HCT116 (cell line): Measurements from ENCODE around the gene PTCD1. TPM values are rescaled to one million over a fixed set of nuclear protein-coding genes. Genes with fewer than 3 reads are reported as not detected.

Source experiments
- ATAC-seq: fragments of 200-7000 bp; cut with Tn5 transposase; 2 replicates; pipeline ENCODE4 v1.9.1; 2020; ENCODE audit warnings: mild to moderate bottlenecking, moderate library complexity
- Bru-seq: library from RNA; stranded (reverse); fragments of 400-500 nt; gene quantifications from one replicate; lab custom pipeline; 2021; lab: Mats Ljungman, UMichigan
- BruChase-seq, 2 experiments: library from RNA; stranded (reverse); fragments of 400-500 nt; gene quantifications; one replicate each; lab custom pipeline; 2021; lab: Mats Ljungman, UMichigan
- BruUV-seq: library from RNA; stranded (reverse); fragments of 400-500 nt; replicated peaks from 2 replicates; lab custom pipeline; 2021; lab: Mats Ljungman, UMichigan
- CTCF ChIA-PET: fragments of 300-600 bp; sonication (Branson Sonifier 250); formaldehyde crosslinking; loops from one replicate; lab custom pipeline; 2021; ENCODE audit warnings: antibody characterized with exemption; lab: Charles Lee
- POLR2A ChIA-PET: fragments of 300-600, 350-600 bp; sonication (Branson Sonifier 250); formaldehyde crosslinking; loops from one replicate; lab custom pipeline; 2021; ENCODE audit warnings: antibody characterized with exemption; lab: Charles Lee
- RAD21 ChIA-PET, 2 experiments: fragments of 300-600 bp; sonication (Branson Sonifier 250); formaldehyde crosslinking; loops; one replicate each; lab custom pipeline; 2023; ENCODE audit warnings: low total read pairs in 2 of 2; ENCODE audit not compliant: uncharacterized antibody in 2 of 2, unreplicated experiment in 2 of 2, low non-redundant PET in 1 of 2; lab: Charles Lee
- DNase-seq: peaks from one replicate; pipeline ENCODE4 v3.0.0-alpha.2; 2010; ENCODE audit warnings: low read depth, low spot score
- H2AFZ ChIP-seq: fragments of 200-600 bp; shearing (Covaris generic), sonication (generic); 2 replicates; pipeline ENCODE4 v1.6.1; 2017; ENCODE audit warnings: low read depth, mixed run types, mixed read lengths, antibody characterized with exemption, low read length; ENCODE audit not compliant: poor library complexity, severe bottlenecking
- H3K27ac ChIP-seq: 2 replicates; pipeline ENCODE4 v1.5.1; 2012; ENCODE audit warnings: low read depth, low read length
- H3K27me3 ChIP-seq: fragments of 200-600 bp; sonication (generic); 2 replicates; pipeline ENCODE4 v1.6.1; 2016; ENCODE audit warnings: mixed run types, low read length, mixed read lengths; ENCODE audit not compliant: insufficient read depth
- H3K36me3 ChIP-seq, 2 experiments: fragments of 200-500 bp in 1 of 2; fragments of 200-600 bp in 1 of 2; sonication (Bioruptor generic) in 1 of 2; sonication (generic) in 1 of 2; 2 replicates each; pipeline versions ENCODE4 v1.5.1 to v1.6.1; 2014 to 2016; ENCODE audit warnings: low read length in 2 of 2, inconsistent platforms in 1 of 2, mixed read lengths in 1 of 2, mixed run types in 1 of 2; ENCODE audit not compliant: insufficient read depth in 2 of 2, control insufficient read depth in 1 of 2
- H3K4me1 ChIP-seq, 2 experiments: fragments of 200-600 bp in 1 of 2; sonication (generic) in 1 of 2; 2 replicates each; pipeline versions ENCODE4 v1.5.1 to v1.6.1; 2012 to 2017; ENCODE audit warnings: low read length in 2 of 2, inconsistent platforms in 1 of 2, mild to moderate bottlenecking in 1 of 2, mixed read lengths in 1 of 2, mixed run types in 1 of 2, moderate library complexity in 1 of 2; ENCODE audit not compliant: insufficient read depth in 2 of 2, control insufficient read depth in 1 of 2
- H3K4me2 ChIP-seq: fragments of 200-600 bp; sonication (generic); 2 replicates; pipeline ENCODE4 v1.6.1; 2017; ENCODE audit warnings: mixed run types, low read length, mixed read lengths
- H3K4me3 ChIP-seq, 2 experiments: fragments of 200-600 bp in 1 of 2; sonication (generic) in 1 of 2; replicated peaks in 1 of 2; 2 replicates each; pipeline ENCODE4 v1.5.1; 2011 to 2016; ENCODE audit warnings: low read length in 2 of 2, control low read depth in 1 of 2, low read depth in 1 of 2, mild to moderate bottlenecking in 1 of 2, mixed read lengths in 1 of 2, mixed run types in 1 of 2
- H3K79me2 ChIP-seq: fragments of 200-600 bp; sonication (generic); 2 replicates; pipeline ENCODE4 v1.6.1; 2017; ENCODE audit warnings: mild to moderate bottlenecking, mixed run types, low read length, moderate library complexity, mixed read lengths; ENCODE audit not compliant: insufficient read depth
- H3K9ac ChIP-seq: fragments of 200-600 bp; sonication (generic); 2 replicates; pipeline ENCODE4 v1.6.1; 2016; ENCODE audit warnings: low read length, mixed read lengths
- H3K9me2 ChIP-seq: fragments of 200-600 bp; sonication (generic), shearing (Covaris generic); 2 replicates; pipeline ENCODE4 v1.6.1; 2017; ENCODE audit warnings: mixed run types, mild to moderate bottlenecking, moderate library complexity; ENCODE audit not compliant: insufficient read depth
- H3K9me3 ChIP-seq, 2 experiments: fragments of 200-500 bp in 1 of 2; fragments of 200-600 bp in 1 of 2; sonication (Bioruptor generic) in 1 of 2; sonication (generic) in 1 of 2; 2 replicates each; pipeline ENCODE4 v1.6.1; 2014 to 2017; ENCODE audit warnings: low read length in 2 of 2, mixed read lengths in 2 of 2, inconsistent platforms in 1 of 2, low read depth in 1 of 2, mild to moderate bottlenecking in 1 of 2, mixed run types in 1 of 2, moderate library complexity in 1 of 2; ENCODE audit not compliant: control insufficient read depth in 1 of 2, insufficient read depth in 1 of 2
- H4K20me1 ChIP-seq: fragments of 200-600 bp; sonication (generic), shearing (Covaris generic); 2 replicates; pipeline ENCODE4 v1.6.1; 2017; ENCODE audit warnings: mixed run types, mild to moderate bottlenecking, moderate library complexity; ENCODE audit not compliant: insufficient read depth
- CEBPB ChIP-seq: IDR thresholded peaks from 2 replicates; pipeline ENCODE4 v1.6.1; 2012; ENCODE audit warnings: low read depth
- EZH2phosphoT487 ChIP-seq: fragments of 200-600 bp; IDR thresholded peaks from 2 replicates; pipeline ENCODE4 v1.6.1; 2018; ENCODE audit warnings: antibody characterized with exemption, borderline replicate concordance
- FOSL1 ChIP-seq: IDR thresholded peaks from 2 replicates; pipeline ENCODE4 v1.6.1; 2012; ENCODE audit warnings: low read depth
- POLR2A ChIP-seq: IDR thresholded peaks from 2 replicates; pipeline ENCODE4 v1.7.0; 2011; ENCODE audit warnings: borderline replicate concordance; ENCODE audit not compliant: insufficient read depth, insufficient read length; ENCODE audit errors: extremely low read depth
- POLR2AphosphoS5 ChIP-seq: IDR thresholded peaks from 2 replicates; pipeline ENCODE4 v1.6.1; 2011; ENCODE audit warnings: mild to moderate bottlenecking, low read depth, low read length, moderate library complexity
- RAD21 ChIP-seq: IDR thresholded peaks from 2 replicates; pipeline ENCODE4 v1.6.1; 2012; ENCODE audit warnings: low read depth, mild to moderate bottlenecking
- SIN3A ChIP-seq: IDR thresholded peaks from 2 replicates; pipeline ENCODE4 v1.6.1; 2012; ENCODE audit warnings: low read depth
- SP1 ChIP-seq: IDR thresholded peaks from 2 replicates; pipeline ENCODE4 v1.6.1; 2012; ENCODE audit warnings: low read depth
- SRF ChIP-seq: IDR thresholded peaks from 2 replicates; pipeline ENCODE4 v1.6.1; 2012; ENCODE audit warnings: low read depth
- TCF7L2 ChIP-seq: IDR thresholded peaks from 2 replicates; pipeline ENCODE4 v1.7.0; 2011; ENCODE audit warnings: borderline replicate concordance, inconsistent platforms; ENCODE audit not compliant: insufficient read depth, insufficient read length; ENCODE audit errors: extremely low read depth
- YY1 ChIP-seq: IDR thresholded peaks from 2 replicates; pipeline ENCODE4 v1.6.1; 2011; ENCODE audit warnings: low read length, low read depth, moderate library complexity, mild to moderate bottlenecking; ENCODE audit not compliant: insufficient replicate concordance; ENCODE audit errors: extremely low read depth
- ZFX ChIP-seq: fragments of 450-650 bp; IDR thresholded peaks from 2 replicates; pipeline ENCODE4 v1.6.1; 2017
- intact Hi-C: fragments of 100-400 bp; cut with micrococcal nuclease; formaldehyde crosslinking; loops from 2 replicates; pipeline ENCODE4 v1.10.0; 2022
- long read RNA-seq: library from polyadenylated mRNA; unstranded; transcript quantifications from one replicate; pipeline ENCODE4 v2.0.0, GENCODE V29; 2021; ENCODE audit not compliant: unreplicated experiment
- polyA plus RNA-seq: library from polyadenylated mRNA; unstranded; fragments of >200 nt; gene quantifications from 2 replicates; pipeline ENCODE4 v1.2.1, GENCODE V29; 2012; ENCODE audit warnings: missing spikeins
- total RNA-seq: library from RNA; stranded (reverse); gene quantifications from one replicate; pipeline ENCODE4 v1.2.1, GENCODE V29; 2021; ENCODE audit not compliant: unreplicated experiment
- TF ChIP-seq, protein P1 (sequence below): IDR thresholded peaks from 2 replicates; pipeline ENCODE4 v1.6.1; 2011; ENCODE audit warnings: mild to moderate bottlenecking, low read length, moderate library complexity; ENCODE audit not compliant: insufficient replicate concordance; ENCODE audit errors: extremely low read depth
- TF ChIP-seq, protein P2 (sequence below): IDR thresholded peaks from 2 replicates; pipeline ENCODE4 v1.6.1; 2012; ENCODE audit warnings: low read depth
- TF ChIP-seq, protein P3 (sequence below): IDR thresholded peaks from 2 replicates; pipeline ENCODE4 v1.6.1; 2012

Gene PTCD1, protein sequence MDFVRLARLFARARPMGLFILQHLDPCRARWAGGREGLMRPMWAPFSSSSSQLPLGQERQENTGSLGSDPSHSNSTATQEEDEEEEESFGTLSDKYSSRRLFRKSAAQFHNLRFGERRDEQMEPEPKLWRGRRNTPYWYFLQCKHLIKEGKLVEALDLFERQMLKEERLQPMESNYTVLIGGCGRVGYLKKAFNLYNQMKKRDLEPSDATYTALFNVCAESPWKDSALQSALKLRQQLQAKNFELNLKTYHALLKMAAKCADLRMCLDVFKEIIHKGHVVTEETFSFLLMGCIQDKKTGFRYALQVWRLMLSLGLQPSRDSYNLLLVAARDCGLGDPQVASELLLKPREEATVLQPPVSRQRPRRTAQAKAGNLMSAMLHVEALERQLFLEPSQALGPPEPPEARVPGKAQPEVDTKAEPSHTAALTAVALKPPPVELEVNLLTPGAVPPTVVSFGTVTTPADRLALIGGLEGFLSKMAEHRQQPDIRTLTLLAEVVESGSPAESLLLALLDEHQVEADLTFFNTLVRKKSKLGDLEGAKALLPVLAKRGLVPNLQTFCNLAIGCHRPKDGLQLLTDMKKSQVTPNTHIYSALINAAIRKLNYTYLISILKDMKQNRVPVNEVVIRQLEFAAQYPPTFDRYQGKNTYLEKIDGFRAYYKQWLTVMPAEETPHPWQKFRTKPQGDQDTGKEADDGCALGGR
- total RNA-seq, result 9.2 TPM
- polyA plus RNA-seq, result 6.7 and 8.0 TPM in 2 replicates
- Bru-seq, nascent RNA, result percentile 47 among the genes with signal in this experiment
- BruChase-seq, experiment 1, labeled RNA remaining after a 6-hour chase, result percentile 60 among the genes with signal in this experiment
- BruChase-seq, experiment 2, labeled RNA remaining after a 2-hour chase, result percentile 67 among the genes with signal in this experiment
- long read RNA-seq, full-length matches to known transcripts, result 24 of 44 reads
- long read RNA-seq, partial matches to known transcripts, result 6 of 44 reads
- long read RNA-seq, other reads (novel, unspliced or antisense), result 14 of 44 reads

DNA sequence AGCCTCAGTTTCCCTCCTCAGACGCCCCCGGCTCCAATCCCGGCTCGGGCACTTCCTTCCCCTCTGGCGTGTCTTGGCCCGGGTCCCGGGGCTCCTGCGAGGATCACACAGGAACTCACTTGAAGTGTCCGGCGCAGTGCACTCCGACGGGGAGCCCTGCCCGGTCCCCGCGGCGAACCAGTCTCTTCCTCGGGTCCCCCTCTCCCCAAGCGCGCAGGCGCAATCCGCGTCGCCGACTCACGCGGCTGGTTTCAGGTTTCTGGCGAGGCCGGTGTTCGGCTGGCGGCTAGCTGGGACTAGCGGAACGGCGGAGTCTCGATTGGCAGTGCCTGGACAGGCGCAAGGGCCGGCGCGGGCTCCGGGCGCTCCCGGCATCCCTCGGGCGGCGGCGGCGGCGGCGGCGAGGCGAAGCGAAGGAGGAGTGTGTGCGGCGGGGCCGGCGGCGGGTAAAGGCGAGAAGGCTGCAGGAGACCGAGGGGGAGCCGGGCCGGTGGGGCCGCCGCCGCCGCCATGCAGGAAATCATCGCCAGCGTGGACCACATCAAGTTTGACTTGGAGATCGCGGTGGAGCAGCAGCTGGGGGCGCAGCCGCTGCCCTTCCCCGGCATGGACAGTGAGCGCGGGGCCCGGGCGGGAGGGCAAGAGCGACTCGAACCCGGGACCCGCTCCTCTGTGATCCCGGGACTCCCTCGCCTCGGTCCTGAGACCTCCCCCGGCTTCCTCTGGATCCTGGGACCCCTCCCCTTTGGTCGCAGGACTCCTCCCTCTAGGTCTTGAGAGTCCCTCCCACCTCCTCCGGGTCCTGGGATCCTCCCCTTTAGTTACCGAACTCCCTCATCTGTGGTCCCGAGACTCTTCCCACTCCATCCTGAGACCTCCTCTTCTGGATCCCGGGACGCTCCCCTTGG lies at the start of gene PTCD1, which contains the start of gene CPSF4:
Gene PTCD1, minus strand, starts transcription at position 226 of the 908 bp plus-strand sequence. CDS start 3,556 bp downstream, outside the sequence.
Gene CPSF4, plus strand, starts transcription at position 371 of the 908 bp plus-strand sequence. Its CDS starts 140 bp downstream, at position 511.
- Histone ChIP-seq H3K9me2 (no peaks in the 10 kb centered on the region), H3K79me2 (peaks cover 81% of the 10 kb centered on the region), H3K4me3 (peak within 1 kb of the TSS; percentile 91 to 99), H3K27ac (peak within 1 kb of the TSS; percentile 92), H4K20me1 (peaks cover 9% of the 10 kb centered on the region; the same call in 1 of the 2 replicates), H3K27me3 (no peaks in the 10 kb centered on the region), H3K4me2 (peak within 1 kb of the TSS; percentile 81), H2AFZ (no peak within 1 kb of the TSS), H3K4me1 (peaks cover 4 to 17% of the 10 kb centered on the region in 2 experiments; a peak in 3 of 4 replicates), H3K9me3 (no peaks in the 10 kb centered on the region), H3K9ac (peak within 1 kb of the TSS; percentile 95), H3K36me3 (peaks cover 14 to 19% of the 10 kb centered on the region in 2 experiments)
- TSS peak; percentile 53 for BruUV-seq
- ATAC-seq, result peak; percentile 95
- peak; percentile 85 for DNase-seq
- ChIA-PET CTCF (interaction anchor here (0.6 kb wide), 1 partner anchor 481 kb away, joined by 3 read pairs; the partner anchor contains the start of gene TRIM4), RAD21 (no interaction called here), POLR2A (interaction anchor here (0.6 kb wide), 1 partner anchor 396 kb away, joined by 4 read pairs; no protein-coding TSS in a partner anchor)
- intact Hi-C loops, result no loop called here
- TF ChIP-seq RAD21 (no peak), POLR2A (peak; percentile 27), CEBPB (no peak), EZH2phosphoT487 (no peak), TCF7L2 (peak; percentile 63), SP1 (peak; percentile 94), SRF (peak; percentile 99), FOSL1 (no peak), POLR2AphosphoS5 (peak; percentile 83), SIN3A (peak; percentile 82), YY1 (peak; percentile 92), ZFX (peak; percentile 38; the same call in 1 of the 2 replicates)
- TF ChIP-seq, protein P1, sequence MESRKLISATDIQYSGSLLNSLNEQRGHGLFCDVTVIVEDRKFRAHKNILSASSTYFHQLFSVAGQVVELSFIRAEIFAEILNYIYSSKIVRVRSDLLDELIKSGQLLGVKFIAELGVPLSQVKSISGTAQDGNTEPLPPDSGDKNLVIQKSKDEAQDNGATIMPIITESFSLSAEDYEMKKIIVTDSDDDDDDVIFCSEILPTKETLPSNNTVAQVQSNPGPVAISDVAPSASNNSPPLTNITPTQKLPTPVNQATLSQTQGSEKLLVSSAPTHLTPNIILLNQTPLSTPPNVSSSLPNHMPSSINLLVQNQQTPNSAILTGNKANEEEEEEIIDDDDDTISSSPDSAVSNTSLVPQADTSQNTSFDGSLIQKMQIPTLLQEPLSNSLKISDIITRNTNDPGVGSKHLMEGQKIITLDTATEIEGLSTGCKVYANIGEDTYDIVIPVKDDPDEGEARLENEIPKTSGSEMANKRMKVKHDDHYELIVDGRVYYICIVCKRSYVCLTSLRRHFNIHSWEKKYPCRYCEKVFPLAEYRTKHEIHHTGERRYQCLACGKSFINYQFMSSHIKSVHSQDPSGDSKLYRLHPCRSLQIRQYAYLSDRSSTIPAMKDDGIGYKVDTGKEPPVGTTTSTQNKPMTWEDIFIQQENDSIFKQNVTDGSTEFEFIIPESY, result peak; percentile 71
- TF ChIP-seq, protein P2, sequence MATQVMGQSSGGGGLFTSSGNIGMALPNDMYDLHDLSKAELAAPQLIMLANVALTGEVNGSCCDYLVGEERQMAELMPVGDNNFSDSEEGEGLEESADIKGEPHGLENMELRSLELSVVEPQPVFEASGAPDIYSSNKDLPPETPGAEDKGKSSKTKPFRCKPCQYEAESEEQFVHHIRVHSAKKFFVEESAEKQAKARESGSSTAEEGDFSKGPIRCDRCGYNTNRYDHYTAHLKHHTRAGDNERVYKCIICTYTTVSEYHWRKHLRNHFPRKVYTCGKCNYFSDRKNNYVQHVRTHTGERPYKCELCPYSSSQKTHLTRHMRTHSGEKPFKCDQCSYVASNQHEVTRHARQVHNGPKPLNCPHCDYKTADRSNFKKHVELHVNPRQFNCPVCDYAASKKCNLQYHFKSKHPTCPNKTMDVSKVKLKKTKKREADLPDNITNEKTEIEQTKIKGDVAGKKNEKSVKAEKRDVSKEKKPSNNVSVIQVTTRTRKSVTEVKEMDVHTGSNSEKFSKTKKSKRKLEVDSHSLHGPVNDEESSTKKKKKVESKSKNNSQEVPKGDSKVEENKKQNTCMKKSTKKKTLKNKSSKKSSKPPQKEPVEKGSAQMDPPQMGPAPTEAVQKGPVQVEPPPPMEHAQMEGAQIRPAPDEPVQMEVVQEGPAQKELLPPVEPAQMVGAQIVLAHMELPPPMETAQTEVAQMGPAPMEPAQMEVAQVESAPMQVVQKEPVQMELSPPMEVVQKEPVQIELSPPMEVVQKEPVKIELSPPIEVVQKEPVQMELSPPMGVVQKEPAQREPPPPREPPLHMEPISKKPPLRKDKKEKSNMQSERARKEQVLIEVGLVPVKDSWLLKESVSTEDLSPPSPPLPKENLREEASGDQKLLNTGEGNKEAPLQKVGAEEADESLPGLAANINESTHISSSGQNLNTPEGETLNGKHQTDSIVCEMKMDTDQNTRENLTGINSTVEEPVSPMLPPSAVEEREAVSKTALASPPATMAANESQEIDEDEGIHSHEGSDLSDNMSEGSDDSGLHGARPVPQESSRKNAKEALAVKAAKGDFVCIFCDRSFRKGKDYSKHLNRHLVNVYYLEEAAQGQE, result no peak
- TF ChIP-seq, protein P3, sequence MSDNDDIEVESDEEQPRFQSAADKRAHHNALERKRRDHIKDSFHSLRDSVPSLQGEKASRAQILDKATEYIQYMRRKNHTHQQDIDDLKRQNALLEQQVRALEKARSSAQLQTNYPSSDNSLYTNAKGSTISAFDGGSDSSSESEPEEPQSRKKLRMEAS, result peak; percentile 91
